GM12872 (cell line): ENCODE data around the gene TEDC1.
A peak's percentile ranks its signal among the peaks of the same experiment; 100 is the strongest.

Source experiments
- TF ChIP-seq, protein P1 (sequence below): IDR thresholded peaks from 3 replicates; pipeline ENCODE4 v1.5.1; 2011; ENCODE audit warnings: low read depth, mild to moderate bottlenecking, low read length, moderate library complexity; ENCODE audit not compliant: insufficient read depth

Gene TEDC1

DNA sequence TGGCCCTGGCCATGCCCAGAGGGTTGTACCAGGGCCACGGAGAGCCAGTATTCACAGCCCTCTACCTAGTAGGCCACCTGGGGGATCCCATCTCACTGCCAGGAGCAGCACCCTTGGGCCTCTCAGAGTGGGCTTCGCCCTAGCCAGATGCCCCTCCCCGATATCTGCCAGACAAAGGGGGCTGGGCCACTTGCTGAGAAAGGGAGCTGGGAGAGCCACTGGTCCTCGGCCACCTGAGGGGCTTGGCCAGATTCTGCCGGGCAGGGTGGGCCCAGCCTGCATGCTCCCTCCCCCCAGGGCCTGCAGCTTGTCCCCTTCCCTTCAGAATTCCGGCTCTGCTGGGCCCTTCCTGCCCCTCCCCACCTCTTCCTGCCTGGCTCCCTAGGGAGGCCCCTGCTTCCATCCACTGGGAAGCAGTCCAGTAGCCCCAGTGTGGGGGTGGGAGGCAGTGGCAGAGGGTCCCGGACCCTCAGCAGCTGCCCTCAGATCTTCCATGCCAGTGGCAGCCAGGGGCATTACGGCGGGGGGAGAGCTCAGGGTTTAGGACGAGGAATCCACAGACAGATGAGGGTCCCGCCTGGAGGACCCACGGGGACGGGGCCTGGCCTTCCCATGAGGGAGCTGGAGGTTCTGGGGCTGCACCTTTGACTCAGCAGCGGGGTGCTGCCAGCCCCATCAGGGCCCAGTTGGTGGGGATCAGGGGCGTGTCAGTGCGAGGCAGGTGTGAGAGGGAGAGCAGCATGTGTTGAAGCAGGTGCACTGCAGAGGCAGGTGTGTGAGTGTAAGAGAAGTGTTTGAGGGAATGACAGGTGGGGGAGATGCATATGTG, 14.0 kb upstream of the TEDC1 start:
- TF ChIP-seq, protein P1, sequence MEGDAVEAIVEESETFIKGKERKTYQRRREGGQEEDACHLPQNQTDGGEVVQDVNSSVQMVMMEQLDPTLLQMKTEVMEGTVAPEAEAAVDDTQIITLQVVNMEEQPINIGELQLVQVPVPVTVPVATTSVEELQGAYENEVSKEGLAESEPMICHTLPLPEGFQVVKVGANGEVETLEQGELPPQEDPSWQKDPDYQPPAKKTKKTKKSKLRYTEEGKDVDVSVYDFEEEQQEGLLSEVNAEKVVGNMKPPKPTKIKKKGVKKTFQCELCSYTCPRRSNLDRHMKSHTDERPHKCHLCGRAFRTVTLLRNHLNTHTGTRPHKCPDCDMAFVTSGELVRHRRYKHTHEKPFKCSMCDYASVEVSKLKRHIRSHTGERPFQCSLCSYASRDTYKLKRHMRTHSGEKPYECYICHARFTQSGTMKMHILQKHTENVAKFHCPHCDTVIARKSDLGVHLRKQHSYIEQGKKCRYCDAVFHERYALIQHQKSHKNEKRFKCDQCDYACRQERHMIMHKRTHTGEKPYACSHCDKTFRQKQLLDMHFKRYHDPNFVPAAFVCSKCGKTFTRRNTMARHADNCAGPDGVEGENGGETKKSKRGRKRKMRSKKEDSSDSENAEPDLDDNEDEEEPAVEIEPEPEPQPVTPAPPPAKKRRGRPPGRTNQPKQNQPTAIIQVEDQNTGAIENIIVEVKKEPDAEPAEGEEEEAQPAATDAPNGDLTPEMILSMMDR = no peak

DNA sequence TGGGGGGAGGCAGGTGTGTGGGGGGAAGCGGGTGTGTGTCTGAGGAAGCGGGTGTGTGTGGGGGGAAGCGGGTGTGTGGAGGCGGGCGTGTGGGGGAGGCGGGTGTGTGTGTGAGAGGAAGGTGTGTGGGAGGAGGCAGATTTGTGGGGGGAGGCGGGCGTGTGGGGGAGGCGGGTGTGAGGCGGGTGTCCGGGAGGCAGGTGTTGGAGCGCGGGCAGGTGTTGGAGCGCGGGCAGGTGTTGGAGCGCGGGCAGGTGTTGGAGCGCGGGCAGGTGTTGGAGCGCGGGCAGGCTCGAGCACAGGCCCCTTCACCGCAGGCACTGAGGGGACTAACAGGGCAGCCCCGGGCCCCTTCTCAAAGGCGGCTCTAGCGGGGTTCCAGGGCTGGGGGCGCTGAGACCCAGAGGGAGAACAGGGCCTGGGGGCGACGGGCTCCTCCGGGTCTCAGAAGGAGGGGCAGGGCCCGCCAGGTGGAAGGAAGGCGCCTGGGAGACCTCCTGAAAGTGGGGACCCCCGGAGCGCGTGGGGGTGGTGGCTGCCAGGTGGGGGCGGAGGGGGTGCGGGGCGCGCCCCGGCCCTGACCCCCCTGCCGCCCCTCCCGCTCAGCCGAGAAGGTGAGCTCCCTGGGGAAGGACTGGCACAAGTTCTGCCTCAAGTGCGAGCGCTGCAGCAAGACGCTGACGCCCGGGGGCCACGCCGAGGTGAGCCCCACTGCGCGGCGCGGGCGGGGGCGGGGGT, 13.2 kb upstream of the TEDC1 start:
- TF ChIP-seq, protein P1 = no peak

DNA sequence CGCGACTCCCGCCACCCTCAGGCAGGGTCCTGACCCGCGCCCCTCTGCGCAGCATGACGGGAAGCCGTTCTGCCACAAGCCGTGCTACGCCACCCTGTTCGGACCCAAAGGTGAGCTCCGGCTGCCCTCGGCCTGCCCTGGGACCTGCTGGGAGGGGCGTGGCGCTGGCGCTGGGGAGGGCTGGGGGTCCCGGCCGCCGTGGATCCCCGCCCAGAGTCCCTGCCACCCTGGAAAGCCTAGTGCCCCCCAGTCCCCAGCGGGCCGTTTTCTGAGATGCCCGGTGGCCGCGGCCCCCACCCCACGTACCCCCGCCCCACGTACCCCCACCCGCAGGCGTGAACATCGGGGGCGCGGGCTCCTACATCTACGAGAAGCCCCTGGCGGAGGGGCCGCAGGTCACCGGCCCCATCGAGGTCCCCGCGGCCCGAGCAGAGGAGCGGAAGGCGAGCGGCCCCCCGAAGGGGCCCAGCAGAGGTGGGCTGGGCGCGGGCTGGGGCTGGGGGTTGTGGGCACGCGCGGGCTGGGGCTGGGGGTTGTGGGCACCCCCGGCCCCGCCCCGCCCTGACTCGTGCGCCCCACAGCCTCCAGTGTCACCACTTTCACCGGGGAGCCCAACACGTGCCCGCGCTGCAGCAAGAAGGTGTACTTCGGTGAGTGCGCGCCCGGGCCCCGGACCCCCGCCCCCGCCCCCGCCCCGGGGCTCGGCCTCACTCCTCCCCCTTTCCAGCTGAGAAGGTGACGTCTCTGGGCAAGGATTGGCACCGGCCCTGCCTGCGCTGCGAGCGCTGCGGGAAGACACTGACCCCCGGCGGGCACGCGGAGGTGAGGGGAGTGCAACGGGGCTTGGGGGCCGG, 12.4 kb upstream of the TEDC1 start:
- TF ChIP-seq, protein P1 = no peak

DNA sequence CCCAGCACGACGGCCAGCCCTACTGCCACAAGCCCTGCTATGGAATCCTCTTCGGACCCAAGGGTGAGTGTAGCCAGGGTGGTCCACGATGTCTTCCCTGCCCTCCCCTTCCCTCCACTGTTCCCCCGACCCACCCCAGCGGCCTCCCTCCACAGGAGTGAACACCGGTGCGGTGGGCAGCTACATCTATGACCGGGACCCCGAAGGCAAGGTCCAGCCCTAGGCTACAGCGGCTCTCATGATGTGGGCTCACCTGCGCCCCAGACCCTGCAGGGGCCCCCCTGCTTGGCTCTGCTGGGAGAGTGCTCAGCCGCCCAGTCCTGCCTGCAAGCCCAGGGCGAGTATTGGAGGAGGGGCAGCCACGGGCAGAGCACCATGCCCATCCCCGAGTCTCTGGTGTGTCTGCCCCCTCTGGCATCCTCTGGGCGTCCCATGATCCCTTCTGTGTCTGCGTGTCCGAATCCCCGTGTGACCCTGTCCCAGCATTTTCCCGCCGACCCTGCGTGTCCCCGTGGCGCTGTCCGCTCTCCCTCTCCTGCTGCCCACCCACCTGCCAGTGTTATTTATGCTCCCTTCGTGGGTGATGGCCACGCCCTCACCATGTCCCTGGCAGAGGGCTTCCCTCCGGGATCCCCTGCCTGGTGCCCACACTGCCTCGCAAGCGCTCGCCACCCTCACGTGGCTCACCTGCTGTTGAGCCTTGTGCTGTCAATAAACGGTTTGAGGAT, 11.5 kb upstream of the TEDC1 start:
- TF ChIP-seq, protein P1 = no peak

DNA sequence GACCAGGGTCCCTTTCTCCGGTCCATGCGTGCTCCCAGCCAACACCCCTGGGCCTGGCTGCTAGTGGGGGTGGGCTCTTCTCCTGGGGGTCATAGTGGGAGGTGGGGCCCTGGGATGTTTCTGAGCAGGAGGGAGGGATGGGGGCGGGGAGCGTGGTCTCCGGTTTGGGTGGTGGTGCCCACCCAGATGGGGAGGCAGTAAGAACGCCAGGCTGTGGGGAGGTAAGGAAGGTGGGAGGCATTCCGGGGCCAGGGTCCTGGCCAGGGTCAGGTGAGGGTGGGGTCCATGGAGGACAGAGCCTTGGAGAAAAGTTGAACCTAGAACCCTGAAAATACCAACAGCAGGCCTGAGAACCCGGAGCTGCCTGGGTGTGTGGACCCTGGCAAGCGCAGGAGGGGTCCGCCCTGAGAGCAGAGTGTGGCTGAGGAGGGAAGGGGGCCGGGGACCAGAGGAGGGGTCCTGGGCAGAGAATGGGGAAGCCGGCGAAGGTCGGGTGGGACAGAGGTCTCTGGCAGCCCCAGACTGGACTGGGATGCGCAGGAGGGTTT, 10.8 kb upstream of the TEDC1 start:
- TF ChIP-seq, protein P1 = no peak

DNA sequence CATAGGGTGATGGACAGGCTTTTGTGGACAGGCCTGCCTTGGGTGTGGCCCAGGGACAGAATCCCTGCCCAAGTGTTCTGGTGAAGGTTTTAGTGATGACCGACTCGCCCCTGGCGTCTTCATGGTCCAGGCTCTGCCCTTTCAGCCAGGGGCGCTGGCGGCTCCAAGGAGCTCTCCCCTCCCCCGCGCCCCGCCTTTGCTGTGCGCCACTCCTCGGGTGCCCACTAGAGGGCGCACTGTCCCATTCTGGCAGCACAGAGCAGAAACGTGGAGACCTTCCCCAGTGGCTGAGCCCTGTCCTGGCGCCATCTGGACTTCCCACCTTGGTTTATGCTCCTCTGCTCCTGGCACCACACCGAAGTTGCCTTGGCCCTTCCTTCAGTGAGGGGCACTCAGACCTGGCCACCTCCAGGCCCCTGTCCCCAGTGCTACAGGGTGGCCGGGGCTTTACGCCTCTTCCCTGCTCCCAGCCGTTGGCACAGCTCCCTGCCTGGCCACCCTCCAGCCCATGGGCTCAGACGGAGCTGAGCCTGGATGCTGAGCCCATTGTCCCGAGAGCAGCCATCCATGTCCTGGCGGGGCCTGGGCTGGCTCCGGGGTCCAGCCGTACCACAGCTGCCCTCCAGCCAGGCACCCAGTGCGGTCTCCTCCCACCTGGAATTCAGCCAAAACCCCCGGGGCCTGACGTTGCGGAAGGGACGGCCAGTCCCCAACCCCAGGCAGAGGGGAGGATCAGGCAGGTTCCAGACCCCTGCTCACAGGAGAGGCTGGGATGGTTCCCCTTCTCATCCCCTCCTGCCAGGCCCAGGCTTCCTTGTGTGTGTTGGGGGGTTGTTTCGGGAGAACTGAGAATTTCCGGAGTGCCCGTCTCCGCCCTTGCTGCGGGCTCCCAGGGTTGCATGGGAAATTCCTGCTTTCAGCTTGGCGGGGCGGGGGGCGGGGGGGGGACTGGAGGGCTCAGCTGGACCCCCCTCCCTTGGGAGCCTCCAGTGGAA, 9.9 kb upstream of the TEDC1 start:
- TF ChIP-seq, protein P1 = peak; percentile 98
